ENCODE data around the gene GRM5. TPM values are rescaled to one million over a fixed set of nuclear protein-coding genes. Genes with fewer than 3 reads are reported as not detected.

GRM5 gene
- total and polyA plus RNA-seq, 2 donors from 2014 or later = 0.06 to 0.63 TPM

DNA sequence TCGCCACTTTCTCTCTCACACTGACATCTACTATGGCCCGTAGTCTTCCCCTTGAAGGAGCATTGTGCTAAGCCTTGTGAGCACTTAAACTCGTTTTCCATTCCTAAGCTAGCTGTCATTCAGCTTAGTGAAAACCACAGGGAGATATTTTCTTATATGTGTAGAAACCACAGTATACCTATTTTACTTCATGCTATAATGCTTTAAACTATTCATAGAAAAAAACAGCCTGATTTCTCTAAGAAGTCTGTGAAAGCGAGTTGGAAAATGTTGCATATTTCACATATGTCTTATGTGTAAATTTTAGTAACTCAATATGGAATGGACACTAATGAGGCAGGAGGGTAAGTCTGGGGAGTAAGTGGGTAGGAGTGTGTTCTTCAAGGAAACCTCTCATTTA lies 534.0 kb downstream of the GRM5 start:
- intact Hi-C loops (cut with DNase I) = no loop called here
- no peaks in the 10 kb centered on the region for H3K9me3 ChIP-seq (ENCODE audit: control insufficient read depth in 2 of 3, insufficient read depth in 1 of 3, low read length in 3 of 3)
- DNase-seq = no peak
- no peak for FAIRE-seq
- H3K9ac ChIP-seq (ENCODE audit: low read length in 3 of 3) = no peak overlapping the region
- TF ChIP-seq CTCF (IDR thresholded peaks at IDR 0.05; ENCODE audit: borderline replicate concordance, extremely low read depth, insufficient read depth) = no peak
- no peaks in the 10 kb centered on the region for H3K36me3 ChIP-seq (ENCODE audit: control insufficient read depth in 2 of 3, insufficient read depth in 3 of 3, low read length in 3 of 3)
- H3K27me3 ChIP-seq (ENCODE audit: control insufficient read depth, insufficient read depth, low read length) = no peaks in the 10 kb centered on the region
- no peak overlapping the region for H3K4me3 ChIP-seq (ENCODE audit: low read length in 3 of 3)
- no peak overlapping the region for H3K27ac ChIP-seq (ENCODE audit: low read depth in 2 of 2, low read length in 2 of 2)
- H3K4me1 ChIP-seq (ENCODE audit: control insufficient read depth in 2 of 3, insufficient read depth in 2 of 3, low read depth in 1 of 3, low read length in 3 of 3) = no peaks in the 10 kb centered on the region

- no peaks in the 10 kb centered on the region for H3K36me3 ChIP-seq (ENCODE audit: control insufficient read depth in 2 of 3, insufficient read depth in 3 of 3, low read length in 3 of 3)
- FAIRE-seq = no peak
- intact Hi-C loops (cut with DNase I) = no loop called here
Measured at GRCh38 chr11:88529426-88529825, 536.4 kb downstream of the GRM5 start.

GRCh38 chr11:88523386-88524071 lies 542.3 kb downstream of the GRM5 start:
- intact Hi-C loops (cut with DNase I) = no loop called here
- no peaks in the 10 kb centered on the region for H3K36me3 ChIP-seq (ENCODE audit: control insufficient read depth in 2 of 3, insufficient read depth in 3 of 3, low read length in 3 of 3)
- no peak for FAIRE-seq
- no peaks in the 10 kb centered on the region for H3K4me1 ChIP-seq (ENCODE audit: control insufficient read depth in 2 of 3, insufficient read depth in 2 of 3, low read depth in 1 of 3, low read length in 3 of 3)
- H3K27ac ChIP-seq (ENCODE audit: low read depth in 2 of 2, low read length in 2 of 2) = no peak overlapping the region
- no peak for TF ChIP-seq CTCF (IDR thresholded peaks at IDR 0.05; ENCODE audit: borderline replicate concordance, extremely low read depth, insufficient read depth)
- no peak overlapping the region for H3K9ac ChIP-seq (ENCODE audit: low read length in 3 of 3)
- no peaks in the 10 kb centered on the region for H3K27me3 ChIP-seq (ENCODE audit: control insufficient read depth, insufficient read depth, low read length)
- DNase-seq = no peak
- H3K9me3 ChIP-seq (ENCODE audit: control insufficient read depth in 2 of 3, insufficient read depth in 1 of 3, low read length in 3 of 3) = no peaks in the 10 kb centered on the region
- no peak overlapping the region for H3K4me3 ChIP-seq (ENCODE audit: low read length in 3 of 3)

More at GRCh38 chr11:88529426-88529825, 536.4 kb downstream of the GRM5 start:
- DNase-seq = no peak
- no peaks in the 10 kb centered on the region for H3K4me1 ChIP-seq (ENCODE audit: control insufficient read depth in 2 of 3, insufficient read depth in 2 of 3, low read depth in 1 of 3, low read length in 3 of 3)
- no peaks in the 10 kb centered on the region for H3K9me3 ChIP-seq (ENCODE audit: control insufficient read depth in 2 of 3, insufficient read depth in 1 of 3, low read length in 3 of 3)
- no peak overlapping the region for H3K9ac ChIP-seq (ENCODE audit: low read length in 3 of 3)
- no peaks in the 10 kb centered on the region for H3K27me3 ChIP-seq (ENCODE audit: control insufficient read depth, insufficient read depth, low read length)
- no peak overlapping the region for H3K4me3 ChIP-seq (ENCODE audit: low read length in 3 of 3)
- TF ChIP-seq CTCF (IDR thresholded peaks at IDR 0.05; ENCODE audit: borderline replicate concordance, extremely low read depth, insufficient read depth) = no peak
- H3K27ac ChIP-seq (ENCODE audit: low read depth in 2 of 2, low read length in 2 of 2) = no peak overlapping the region

All from kidney (tissue), 14 donors.